Measurements from ENCODE around the gene IKBKE.

IKBKE gene

DNA sequence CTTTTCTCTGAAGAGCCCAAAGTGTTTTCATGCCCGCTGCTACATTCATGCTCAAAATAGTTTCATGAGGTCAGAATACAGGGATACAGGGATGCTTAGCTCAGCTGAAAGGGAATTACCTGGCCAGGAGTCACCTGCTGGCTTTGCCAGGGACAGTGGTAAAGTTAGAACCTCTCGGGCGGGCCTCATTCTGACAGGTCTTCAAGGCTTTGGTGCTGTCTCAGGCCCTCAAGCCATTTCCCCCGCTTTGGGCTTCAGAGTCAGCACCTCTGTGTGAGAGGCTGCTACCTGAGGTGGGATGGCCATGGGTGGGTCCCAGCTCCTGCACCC is 42.5 kb downstream of the IKBKE start:
- DNase-seq: no peak

DNA sequence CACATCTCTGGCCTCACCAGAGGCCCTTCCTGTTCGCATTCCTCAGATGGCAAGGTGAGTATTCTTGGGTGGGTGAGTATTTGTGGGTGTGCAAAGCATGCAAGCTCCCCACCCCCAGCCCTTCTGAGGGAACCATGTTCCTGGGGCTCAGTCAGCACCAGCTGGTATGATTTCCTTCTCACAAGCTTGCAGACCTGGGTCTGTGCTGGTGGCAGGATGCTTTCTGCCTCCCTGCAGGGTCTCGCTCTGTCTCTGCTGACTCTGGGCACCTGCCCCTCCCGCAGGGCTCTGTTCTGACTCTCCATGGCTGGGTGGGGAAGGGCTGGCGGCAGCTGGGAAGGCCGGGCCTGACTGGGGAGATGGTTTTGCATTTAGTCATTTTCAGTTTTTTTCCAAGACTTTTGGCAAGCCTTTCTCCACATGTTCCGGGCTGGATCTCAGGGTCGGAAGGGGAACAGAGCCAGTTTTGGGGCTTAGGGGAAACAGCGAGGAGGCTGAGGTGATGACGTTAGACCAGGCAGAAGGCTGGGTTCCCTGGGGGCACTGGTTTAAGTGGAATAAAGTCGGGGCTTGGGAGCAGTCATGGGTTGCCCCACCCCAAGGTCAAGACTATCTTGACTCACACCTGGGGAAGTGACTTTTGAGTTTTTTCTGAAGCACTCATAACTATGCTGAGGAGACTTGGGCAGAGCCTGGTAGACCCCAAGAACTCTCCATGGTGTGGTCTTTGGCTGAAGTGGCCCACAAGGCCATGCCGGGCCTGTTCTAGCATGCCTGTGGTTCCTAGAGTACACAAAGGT is 43.2 kb downstream of the IKBKE start:
- DNase-seq: no peak

DNA sequence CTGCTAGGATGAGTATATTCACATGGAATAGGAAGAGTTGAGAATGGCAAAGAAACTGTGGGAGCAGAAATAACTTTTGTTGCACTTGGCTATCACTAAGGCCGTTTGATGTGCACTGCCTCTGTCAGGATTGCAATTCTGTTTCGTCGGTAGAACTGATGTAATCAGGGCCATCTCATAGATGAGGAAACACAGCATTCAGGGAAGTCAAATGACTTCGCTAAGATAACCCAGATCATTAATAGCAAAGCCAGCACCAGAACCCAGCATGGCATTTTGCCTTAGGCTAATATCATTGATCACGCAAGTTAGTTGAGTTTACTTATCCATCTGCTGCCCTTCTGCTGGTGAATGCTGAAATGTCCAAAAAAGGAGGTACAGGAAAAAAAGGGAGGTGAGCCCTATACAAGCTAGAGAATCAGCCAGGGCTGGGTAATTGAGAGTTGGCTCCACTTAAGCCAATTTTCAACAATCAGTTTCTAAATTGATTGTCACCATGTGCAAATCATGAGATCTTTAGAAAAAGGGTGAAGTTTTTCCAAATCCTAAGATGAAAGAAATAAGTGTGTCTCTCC is 44.6 kb downstream of the IKBKE start:
- no peak for DNase-seq

DNA sequence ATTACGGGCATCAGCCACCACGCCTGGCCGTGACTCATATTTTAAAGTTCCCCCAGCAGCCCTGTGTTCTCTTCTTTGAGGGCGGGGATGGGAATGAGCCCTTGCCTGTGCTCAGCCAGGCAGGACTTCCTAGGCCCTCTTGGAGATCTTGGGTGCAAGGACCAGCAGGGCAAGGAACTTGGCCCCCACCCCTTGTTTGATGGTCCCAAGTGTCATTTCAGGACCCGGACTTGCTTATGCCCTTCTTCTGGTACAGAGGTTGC is 46.4 kb downstream of the IKBKE start:
- DNase-seq: no peak

DNA sequence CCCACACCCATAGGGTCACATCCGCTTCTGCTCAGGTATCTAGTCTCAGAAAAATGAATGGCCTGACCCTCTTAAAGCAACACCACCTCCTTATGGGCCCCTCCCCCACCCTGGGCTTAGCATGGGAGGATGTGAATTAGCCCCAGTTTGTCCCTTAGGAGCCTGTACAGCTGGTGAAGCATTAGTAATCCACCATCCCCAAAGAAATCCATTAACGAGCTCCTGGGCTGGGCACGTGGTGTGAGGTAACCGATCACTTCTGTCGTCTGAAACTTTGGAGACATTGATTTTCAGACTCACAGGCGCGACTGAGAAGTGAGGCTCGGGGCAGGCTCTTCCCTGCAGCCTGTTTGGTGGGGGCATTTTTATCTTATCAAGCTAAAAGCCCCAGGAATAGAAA is 47.5 kb downstream of the IKBKE start:
- no peak for DNase-seq

DNA sequence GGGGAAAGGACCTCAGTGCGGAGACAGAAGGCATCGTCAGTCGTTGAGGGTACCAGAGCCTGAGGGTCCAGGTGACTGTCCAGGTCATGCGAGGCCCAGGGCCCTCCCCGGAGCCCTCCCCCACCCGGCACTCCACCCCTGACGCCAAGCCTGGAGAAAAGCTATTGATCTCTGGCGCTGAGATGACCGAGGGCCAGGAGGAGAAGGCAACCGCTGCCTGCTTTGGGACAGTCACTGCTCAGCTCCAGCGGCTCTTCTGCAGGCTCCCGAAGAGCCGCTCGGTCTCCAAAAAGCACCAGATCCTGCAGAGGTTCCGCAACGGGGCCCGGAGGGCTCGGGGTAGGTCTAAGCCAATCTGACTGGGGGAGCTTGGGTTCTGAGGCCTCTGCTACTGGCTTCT is 47.9 kb downstream of the IKBKE start:
- DNase-seq: no peak

DNA sequence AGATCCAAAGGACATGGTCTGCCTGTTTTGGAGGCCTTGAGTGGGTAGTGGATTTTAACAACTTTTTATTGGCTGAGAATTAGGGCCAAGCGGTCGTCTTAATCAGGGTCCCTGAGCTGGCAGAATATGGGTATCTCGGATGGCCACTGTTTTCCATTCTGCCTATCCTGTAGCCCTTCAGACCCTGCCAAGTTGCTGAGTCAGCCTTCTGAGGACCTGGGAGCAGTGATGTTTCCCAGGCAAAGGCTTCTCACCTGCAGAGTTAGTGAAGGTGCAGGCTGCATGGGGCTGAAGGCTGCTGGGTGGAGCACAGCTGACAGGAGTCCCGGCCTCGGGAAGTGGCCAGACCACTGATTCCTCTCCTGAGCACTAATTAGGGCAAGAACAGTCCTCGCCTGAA is 48.5 kb downstream of the IKBKE start:
- DNase-seq: no peak

DNA sequence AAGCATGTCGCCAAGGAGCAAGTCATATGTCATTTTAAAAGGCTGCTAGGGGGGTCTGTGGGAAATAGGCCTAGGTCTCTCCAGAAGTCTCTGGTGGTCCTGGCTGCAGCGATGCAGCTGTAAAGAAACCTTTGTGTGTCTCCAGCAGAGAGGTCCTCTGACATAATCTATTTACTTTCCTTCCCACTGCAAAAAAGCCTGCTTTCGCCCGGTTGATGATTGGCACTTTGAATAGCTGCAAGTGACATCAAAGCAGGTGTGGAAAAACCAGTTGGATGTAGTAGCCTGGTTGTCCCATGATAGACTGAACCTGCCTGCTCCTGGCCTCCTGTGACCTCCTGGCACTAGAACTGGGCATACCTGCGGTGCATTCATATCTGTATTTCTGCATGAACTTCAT is 50.9 kb downstream of the IKBKE start:
- no peak for DNase-seq

DNA sequence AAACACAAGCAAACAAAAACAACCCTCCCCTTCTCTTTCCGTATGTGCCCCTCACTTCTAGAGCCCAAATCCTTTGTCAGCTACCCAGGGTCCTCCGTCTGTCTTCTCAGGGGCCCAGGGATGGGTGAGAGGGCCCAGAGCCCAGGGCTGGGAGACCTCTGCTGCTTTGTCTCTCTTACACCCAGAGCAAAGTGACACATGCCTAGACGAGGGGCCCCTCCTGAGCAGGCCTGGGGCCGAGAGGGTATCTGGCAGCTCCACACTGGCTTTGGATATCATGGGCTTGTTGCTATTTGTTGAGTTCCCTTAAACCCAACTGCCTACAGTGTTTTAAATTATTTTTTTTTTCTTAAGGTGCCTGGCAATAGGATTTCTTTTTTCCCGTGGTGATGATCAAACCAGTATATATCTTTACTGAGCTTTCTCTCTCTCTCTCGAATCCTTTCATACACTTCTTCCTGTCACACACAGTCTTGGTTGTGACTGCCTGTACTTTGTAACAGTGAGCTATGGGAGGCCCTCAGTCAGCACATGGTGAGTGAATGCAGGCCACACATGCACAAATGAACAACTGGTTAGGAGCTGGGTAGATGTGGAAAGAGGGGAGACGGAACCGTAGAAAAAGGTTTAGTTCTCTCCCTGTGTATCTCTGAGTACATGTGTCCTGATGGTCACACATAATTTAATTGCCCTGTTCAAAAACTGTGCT is 51.6 kb downstream of the IKBKE start:
- no peak for DNase-seq

DNA sequence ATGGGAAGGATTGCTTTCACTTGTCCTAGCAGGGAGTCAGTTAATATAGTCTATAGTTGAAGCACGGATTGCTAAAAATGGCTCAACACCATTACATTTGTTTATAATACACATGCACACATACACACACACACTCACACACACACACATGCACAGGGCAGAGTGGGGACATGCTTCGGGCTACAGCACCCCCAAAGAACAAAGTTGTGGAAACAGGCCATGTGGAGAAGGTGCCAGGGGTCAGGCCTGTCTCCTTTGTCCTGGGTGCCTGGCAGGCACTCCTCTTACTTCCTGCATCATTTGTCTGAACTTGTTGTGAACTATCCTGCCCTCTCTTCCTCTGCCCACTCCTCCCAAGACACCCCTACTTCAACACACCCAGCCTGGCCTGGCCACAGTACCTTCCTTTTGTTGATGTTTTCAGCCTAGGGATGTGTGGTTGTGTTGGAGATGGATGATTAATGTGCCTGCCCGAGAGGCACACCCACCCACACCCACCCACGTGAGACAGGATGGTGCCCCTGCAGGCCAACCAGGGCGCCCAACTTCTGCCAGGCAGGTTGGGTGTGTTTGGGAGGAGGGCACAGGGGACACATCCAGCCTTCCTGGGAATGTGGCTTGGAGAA is 54.6 kb downstream of the IKBKE start:
- DNase-seq: no peak

DNA sequence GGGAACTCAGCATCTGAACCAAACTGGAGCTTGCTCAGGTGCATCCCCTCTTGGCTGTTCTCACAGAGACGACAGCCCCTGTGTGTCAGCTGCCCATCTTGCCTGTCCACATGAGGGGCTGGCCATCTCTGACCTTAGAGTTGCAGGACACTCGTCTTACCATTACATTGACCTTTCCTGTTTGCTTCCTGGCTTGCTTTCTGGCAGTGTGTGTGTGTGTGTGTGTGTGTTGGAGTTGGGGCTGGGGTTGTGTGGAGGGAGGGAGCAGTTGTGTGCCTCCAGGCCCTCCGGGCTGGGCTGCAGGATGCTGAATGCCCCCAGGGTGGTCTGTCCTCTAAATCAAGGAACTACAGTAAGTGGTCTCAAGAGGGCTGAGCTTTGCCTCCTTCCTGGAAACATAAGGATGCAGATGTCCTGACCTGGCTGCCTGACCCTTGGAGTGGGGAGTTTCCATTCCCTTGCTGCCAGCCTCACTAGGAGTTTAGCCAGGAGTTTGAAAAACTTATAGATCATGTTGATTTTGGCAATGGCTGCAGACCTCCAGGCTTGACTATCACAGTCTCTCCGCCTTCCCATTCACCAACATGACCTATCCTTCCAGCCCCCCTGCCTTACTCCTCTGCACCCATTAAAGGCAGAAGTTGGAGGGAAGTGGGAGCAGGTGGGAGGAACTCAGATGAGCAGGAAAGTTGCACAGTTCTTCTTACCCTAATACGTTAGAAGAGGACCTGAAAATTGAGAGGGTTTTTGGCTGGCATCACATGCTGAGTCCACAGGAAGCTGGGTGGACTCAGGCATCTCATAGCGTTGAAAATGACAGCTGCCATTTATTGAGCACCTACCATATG is 56.0 kb downstream of the IKBKE start:
- no peak for DNase-seq

DNA sequence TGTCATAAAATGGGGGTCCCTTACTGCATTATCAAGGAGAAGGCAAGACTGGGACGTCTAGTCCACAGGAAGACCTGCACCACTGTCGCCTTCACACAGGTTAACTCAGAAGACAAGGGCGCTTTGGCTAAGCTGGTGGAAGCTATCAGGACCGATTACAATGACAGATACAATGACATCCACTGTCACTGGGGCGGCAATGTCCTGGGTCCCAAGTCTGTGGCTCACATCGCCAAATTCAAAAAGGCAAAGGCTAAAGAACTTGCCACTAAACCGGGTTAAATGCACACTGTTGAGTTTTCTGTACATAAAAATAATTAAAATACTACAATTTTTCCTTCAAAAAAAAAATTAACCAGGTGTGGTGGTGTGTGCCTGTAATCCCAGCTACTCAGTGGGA is 59.1 kb downstream of the IKBKE start:
- no peak for DNase-seq

DNA sequence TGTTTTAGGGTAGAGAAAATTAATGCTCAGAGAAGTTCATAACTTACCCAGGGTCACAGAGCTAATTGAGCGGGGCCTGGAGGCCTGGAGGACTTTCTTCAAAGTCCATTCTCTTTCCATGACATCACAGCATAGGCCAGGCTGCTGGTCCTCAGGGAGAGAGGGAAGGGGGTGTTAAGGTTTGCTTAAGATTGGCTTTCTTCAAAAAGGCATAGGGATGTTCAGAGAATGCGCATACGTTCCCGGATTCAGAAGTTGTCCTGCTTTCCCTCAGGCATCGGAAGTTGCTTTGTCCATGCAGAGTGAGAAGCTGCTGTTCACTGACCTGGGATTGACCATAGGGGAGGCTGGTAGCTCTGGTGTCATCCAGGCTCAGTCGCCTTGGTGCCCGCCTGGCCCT is 62.1 kb downstream of the IKBKE start:
- no peak for DNase-seq

DNA sequence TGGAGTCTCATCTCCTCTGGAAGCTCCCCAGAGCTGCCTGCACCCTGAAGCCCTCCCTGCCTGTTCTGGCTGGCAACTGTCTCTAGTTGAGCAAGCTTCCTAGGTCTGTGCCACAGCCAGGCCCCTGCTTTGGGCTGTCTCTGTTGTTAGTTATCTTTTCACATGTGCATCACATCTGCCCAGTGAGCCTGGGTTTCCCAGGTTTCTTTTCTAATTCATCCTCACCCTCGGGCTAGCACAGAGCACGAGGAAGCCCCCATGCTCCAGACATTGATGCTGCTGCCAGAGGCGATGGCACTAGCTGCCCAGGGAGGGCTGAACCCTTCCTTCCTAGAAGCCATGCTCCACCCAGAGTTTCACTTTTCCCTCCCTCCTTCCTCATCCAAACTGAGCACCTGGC is 64.3 kb downstream of the IKBKE start:
- no peak for DNase-seq

DNA sequence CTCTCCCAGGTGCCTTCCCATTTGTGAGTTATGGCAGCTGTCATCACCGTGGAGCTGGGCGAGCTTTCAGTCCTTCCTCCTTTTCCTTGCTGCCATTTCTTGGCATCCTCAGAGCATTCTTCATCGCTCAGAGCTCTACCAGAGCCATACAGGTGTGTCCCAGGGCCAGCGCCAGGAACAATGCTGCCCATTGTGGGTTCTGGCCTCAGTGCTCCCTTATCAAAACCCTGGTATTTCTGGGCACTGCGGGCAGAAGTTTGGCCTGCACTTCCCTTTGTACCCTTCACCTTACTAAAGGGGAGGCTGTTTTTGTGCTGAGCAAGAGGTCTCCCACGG is 65.5 kb downstream of the IKBKE start:
- no peak for DNase-seq

DNA sequence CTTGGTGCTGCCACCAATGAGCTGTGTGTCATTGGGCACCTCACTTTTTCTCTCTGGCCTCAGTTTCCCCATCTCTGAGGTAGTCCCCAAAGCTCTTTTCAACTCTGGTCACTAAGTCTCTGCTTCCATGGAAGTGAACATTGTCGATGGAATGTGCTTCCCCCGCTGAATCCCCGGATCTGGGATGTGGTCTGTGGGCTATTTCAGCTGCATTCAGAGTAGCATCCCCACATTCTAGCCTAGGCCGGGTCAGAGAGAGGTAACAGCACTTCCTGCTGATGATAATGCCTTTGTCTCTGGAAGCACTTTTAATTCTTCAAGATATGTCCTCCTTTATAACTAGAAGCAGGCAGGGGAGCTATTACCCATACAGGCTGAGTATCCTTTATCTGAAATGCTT is 66.9 kb downstream of the IKBKE start:
- no peak for DNase-seq

DNA sequence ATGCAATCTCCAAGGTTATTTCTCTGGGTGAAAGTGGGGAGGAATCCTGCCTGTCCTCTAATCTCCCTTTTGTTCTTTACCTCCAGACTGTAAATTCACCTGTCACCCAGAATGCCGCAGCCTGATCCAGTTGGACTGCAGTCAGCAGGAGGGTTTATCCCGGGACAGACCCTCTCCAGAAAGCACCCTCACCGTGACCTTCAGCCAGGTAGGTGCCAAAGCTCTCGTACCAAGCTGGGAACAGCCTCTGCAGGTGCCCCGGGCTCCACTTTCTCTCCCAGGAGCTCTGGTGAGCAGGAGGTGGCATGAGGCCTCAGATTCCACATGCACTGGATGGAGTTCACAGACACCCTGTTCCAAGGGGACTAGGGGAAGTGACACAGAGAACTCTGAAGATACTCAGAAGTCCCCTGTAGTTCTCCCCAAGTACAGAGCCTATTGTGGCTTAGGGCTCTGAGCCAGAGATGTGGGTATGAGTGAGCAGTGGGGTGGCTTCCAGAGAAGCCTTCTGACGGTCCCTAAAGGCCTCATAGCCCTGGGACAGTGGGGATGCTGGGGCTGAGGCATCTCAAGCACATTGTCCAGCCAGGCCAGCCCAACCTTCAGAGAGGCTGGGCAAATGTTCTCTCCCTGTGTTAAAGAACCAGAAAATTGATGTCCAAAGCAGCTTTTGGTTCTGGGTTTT is 68.0 kb downstream of the IKBKE start:
- no peak for DNase-seq

DNA sequence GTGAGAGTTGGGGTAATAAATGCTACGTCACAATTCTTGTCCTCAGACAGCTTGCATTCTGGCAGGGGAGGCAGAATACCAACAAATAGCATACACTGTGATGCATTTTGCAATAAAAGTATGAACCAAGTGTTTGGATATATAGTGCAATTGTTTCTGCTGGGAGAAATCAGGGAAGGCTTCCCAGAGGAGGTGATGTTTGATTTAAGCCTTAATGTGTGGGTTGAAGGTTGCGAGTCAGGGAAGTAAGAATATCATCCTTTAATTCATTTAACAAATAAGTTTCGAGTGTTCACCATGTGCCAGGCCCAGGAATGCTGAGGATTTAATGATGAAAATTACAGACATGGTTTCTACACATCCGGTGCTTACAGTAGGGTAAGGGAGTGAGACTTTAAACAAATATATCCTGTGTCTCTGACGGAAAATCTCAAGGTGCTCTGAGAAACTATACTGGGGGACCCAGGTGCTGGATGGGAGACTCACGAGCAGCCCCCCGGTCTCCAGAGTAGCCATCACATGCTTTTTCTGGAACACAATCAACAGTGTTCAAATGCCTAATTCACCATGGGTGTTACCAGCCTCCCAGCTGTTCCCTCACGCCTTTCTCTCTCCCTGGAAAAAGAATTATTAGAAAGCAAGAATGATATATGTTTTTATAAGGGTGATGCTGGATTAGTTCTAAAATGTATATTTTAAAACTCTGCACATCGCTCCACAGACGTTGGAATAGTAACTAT is 68.8 kb downstream of the IKBKE start:
- DNase-seq: no peak

DNA sequence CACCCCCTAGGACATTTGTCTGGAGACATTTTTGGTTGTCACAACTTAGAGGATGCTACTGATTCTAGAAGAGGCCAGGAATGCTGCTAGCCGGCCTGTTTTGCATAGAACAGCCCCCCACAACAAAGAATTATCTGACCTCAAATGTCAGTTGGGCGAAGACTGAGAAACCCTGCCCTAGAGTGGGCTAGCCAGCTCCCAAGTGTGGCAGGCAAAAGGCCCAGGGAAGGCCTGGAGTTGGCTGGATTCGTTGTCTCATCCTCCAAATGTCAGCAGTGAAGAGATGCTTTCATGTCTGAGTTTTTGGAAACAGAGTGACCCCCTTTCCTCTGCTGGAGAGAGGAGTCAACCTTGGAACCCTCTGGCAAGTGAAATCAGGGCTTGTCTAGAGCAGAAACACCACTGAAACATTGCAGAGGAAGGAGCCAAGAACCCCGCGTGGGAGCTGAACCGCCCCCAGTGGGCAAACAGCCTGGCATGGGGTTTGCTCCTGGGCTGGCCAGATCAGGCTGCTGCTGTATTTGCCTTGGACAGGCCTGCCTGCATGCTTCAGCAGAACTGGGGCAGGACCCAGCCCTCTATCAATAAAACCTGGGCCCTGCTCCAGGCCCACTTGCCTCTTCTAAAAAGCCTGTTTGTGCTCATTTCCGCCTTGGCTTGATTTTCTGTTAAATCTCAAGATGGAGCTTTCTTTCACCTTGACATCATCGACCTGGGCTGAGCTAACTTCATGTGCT is 69.9 kb downstream of the IKBKE start:
- no peak for DNase-seq

DNA sequence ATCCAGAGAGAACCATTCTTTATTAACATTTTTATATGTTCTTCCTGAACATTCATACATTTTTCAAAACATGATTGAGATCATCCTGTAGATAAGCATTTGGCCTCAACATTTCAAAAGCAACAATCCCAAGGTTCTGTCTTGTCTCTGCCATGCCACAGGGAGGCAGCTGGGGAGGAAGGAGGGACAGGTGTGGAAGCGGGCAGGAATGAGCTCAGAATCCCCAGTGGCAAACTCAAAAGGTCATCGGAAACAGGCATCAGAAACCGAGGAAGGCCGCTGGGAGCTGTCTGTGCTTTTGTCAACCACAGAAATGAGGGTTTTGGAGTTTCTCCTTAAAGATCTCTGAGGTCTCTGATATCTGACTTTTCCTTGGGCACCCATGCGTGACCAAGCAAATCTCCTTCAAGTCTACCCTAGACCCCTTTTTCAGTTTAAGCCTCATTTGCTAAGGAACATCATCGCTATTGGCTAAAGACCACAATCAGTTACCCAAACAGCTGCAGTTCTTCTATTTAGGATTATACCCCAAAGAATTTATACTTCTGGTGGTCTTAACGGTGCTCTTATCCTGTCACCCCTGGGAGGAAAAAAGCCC is 71.1 kb downstream of the IKBKE start:
- DNase-seq: no peak
